Large intestine (tissue), 3 donors: ENCODE results near the gene MTA3. TPM values are rescaled to one million over a fixed set of nuclear protein-coding genes. Genes with fewer than 3 reads are reported as not detected.

Source experiments
- DNase-seq, 2 donors: peaks; one replicate each; pipeline versions ENCODE4 v3.0.0 to v3.0.0-alpha.2; 2013
- H3K27ac ChIP-seq: one replicate; pipeline ENCODE4 v1.5.1; 2013; ENCODE audit warnings: low read length
- H3K27me3 ChIP-seq: 2 replicates; pipeline ENCODE4 v1.6.1; 2013; ENCODE audit warnings: low read length; ENCODE audit not compliant: control insufficient read depth, insufficient read depth
- H3K36me3 ChIP-seq: 2 replicates; pipeline ENCODE4 v1.6.1; 2013; ENCODE audit warnings: low read length; ENCODE audit not compliant: control insufficient read depth, insufficient read depth
- H3K4me1 ChIP-seq: one replicate; pipeline ENCODE4 v1.6.1; 2013; ENCODE audit warnings: low read length; ENCODE audit not compliant: control insufficient read depth, insufficient read depth
- H3K4me3 ChIP-seq: one replicate; pipeline ENCODE4 v1.5.1; 2013; ENCODE audit warnings: low read length
- H3K9me3 ChIP-seq: one replicate; pipeline ENCODE4 v1.6.1; 2013; ENCODE audit warnings: mild to moderate bottlenecking, low read depth, low read length, moderate library complexity; ENCODE audit not compliant: control insufficient read depth
- WGBS: methylation state at CpG from one replicate; pipeline ENCODE4 v1.1.5; 2013; ENCODE audit warnings: low lambda C conversion rate; ENCODE audit not compliant: insufficient coverage; 5-methylcytosine and 5-hydroxymethylcytosine counted together
- polyA plus RNA-seq: library from polyadenylated mRNA; unstranded; fragments of 120-200 nt; gene quantifications from one replicate; pipeline ENCODE4 v1.2.1, GENCODE V29; 2013

The MTA3 gene
- polyA plus RNA-seq, 1 donor = 34.0 TPM

DNA sequence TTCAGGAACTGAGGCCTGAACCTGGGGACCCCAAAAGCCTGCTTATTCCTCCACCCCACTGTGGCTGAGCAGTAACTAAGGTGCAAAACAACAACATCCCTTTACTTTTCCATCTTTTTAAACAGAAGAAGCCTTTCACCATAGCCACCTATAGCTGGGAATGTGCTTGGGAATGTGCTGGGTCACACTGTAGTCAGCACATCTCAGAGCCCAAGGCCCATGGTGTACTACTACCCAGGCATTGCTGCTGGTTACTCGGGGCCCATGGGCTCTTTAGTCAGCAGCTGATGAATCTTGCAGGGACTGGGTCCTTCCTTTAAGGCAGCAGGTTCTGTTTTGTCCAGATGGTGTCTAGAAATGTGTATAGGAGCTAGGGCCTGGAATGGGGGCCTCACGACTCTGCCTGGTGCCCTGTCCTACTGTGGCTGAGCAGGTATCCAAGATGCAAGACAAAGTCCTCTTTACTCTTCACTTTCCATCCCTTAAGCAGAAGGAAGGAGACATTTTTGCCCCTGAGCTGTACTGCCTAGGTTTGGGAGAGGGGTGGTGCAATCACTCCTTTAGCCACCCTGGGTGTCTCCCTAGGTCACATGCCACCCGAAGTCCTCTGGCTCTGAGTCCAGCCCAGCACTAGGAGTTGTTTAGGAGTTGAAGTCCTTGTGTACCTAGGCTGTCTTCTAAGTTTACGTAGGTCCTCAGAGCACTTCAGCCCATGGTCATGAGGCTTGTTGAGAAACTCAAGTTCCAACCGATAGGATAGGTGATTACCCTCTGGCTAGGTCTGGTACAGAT, 125.5 kb downstream of the MTA3 start:
- H3K27me3 ChIP-seq = no peaks in the 10 kb centered on the region
- no peaks in the 10 kb centered on the region for H3K4me1 ChIP-seq
- peak in 1 of 2 donors; percentile 9 for DNase-seq
- H3K36me3 ChIP-seq = peaks cover 7% of the 10 kb centered on the region
- no peak overlapping the region for H3K27ac ChIP-seq
- no peaks in the 10 kb centered on the region for H3K9me3 ChIP-seq
- no peak overlapping the region for H3K4me3 ChIP-seq
- no CpG with 5 or more reads among the region's 5 CpGs for WGBS

DNA sequence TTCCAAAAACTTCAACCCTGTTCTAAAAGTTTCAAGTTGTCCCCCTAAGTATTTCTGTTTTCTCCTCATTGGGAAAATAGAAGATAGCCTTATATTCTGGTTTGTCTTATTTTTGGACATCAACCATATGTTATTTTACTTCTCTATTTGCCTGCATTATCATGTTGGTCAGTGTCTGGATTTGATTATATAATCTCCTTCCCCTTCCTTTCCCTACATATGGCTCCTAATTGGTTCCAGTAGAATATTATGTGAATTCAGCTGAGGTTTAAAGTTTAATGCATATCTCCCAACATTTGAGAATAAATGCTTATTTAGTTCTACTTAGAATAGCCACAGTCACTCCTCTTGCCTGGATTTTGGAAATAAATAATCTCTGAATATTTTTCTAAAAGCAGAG, 128.6 kb downstream of the MTA3 start:
- H3K36me3 ChIP-seq = peaks cover 9% of the 10 kb centered on the region
- H3K4me1 ChIP-seq = no peaks in the 10 kb centered on the region
- no peaks in the 10 kb centered on the region for H3K9me3 ChIP-seq
- H3K27me3 ChIP-seq = no peaks in the 10 kb centered on the region
- DNase-seq = no peak
- no peak overlapping the region for H3K27ac ChIP-seq
- H3K4me3 ChIP-seq = no peak overlapping the region

DNA sequence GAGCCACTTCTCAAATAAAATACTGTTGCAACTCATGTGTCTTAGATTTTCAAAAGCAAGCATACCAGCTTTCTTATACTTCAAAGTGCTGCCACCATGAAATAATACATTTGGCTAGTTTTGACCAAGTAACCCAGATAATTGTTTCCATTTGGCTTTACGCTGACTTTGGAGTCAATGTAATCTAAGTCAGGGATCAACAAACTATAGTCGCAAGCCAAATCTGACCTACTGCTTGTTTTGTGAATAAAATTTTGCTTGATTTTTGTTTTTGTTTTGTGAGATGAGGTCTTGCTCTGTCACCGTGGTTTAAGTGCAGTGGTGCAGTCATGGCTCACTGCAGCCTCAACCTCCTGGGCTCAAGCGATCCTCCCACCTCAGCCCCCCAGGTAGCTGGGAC, 130.5 kb downstream of the MTA3 start:
- Histone ChIP-seq H3K27me3 (no peaks in the 10 kb centered on the region), H3K36me3 (peaks cover 9% of the 10 kb centered on the region), H3K27ac (no peak overlapping the region), H3K9me3 (no peaks in the 10 kb centered on the region), H3K4me3 (no peak overlapping the region), H3K4me1 (no peaks in the 10 kb centered on the region)
- DNase-seq = no peak
- WGBS = no CpG with 5 or more reads among the region's 4 CpGs

DNA sequence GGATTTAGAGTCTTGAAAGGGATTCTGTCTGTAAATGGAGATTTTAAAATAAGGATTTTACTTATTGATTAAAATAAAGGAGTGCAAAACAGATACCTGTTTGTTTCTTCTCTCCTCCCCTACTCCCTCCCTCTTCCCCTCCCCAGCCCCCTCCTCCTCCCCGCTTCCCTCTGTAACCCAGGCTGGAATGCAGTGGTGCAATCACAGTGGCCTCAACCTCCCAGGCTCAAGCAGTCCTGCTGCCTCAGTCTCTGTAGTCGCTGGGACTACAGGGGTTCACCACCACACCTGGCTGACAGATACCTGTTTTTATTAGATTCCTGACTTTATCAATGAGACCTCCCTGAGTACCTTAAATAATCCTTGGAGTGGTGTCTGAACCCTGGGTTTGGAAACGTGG, 138.4 kb downstream of the MTA3 start:
- Histone ChIP-seq H3K4me3 (no peak overlapping the region), H3K27me3 (no peaks in the 10 kb centered on the region), H3K9me3 (no peaks in the 10 kb centered on the region), H3K4me1 (no peaks in the 10 kb centered on the region), H3K27ac (no peak overlapping the region), H3K36me3 (peaks cover 28% of the 10 kb centered on the region)
- no peak for DNase-seq
- 80% methylated on average over 1 of the region's 3 CpGs for WGBS

DNA sequence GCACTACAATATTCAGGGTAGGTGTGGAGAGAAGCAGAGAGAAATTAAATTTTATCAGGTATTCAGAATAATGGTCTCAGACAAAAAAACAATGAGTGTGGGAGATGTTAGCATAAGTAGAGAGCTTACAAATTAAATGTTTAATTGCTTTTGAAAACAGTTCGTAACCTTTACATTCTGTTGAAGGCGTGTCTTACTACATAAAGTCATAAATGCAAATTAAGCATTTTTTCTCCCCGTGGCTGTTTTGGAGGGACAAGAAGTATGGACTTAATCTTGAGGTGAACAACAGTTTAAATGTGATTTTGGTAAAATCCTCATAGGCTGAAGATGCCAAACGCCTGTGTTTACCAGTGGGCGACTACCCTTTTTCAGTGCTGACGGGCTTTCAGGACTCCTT, 139.7 kb downstream of the MTA3 start:
- no peak overlapping the region for H3K27ac ChIP-seq
- no peaks in the 10 kb centered on the region for H3K27me3 ChIP-seq
- no peak overlapping the region for H3K4me3 ChIP-seq
- DNase-seq = no peak
- no peaks in the 10 kb centered on the region for H3K9me3 ChIP-seq
- no peaks in the 10 kb centered on the region for H3K4me1 ChIP-seq
- 33% methylated on average over 3 of the region's 6 CpGs for WGBS
- peaks cover 23% of the 10 kb centered on the region for H3K36me3 ChIP-seq

DNA sequence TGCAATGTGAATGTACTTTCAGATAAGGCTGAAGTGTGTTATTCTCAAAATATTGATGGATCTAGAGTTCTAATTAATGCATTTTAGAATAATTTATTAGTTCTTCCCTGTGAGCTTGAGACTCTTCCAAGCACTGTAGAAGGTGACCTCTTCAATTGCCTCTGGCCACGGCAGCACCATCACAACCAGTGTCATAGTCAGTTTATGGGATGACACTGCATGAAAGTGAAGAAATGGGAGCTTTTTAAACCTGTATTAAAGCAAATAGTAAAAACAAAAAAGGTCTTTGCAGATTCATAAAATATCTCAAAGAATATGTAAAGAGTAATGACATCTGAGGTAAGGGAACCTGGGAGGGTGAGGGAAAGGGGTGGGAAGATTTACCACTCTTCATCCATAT, 143.5 kb downstream of the MTA3 start:
- Histone ChIP-seq H3K9me3 (no peaks in the 10 kb centered on the region), H3K36me3 (peaks cover 12% of the 10 kb centered on the region), H3K4me3 (no peak overlapping the region), H3K27ac (no peak overlapping the region), H3K4me1 (no peaks in the 10 kb centered on the region), H3K27me3 (no peaks in the 10 kb centered on the region)
- no peak for DNase-seq
- no CpG with 5 or more reads among the region's 1 CpG for WGBS

DNA sequence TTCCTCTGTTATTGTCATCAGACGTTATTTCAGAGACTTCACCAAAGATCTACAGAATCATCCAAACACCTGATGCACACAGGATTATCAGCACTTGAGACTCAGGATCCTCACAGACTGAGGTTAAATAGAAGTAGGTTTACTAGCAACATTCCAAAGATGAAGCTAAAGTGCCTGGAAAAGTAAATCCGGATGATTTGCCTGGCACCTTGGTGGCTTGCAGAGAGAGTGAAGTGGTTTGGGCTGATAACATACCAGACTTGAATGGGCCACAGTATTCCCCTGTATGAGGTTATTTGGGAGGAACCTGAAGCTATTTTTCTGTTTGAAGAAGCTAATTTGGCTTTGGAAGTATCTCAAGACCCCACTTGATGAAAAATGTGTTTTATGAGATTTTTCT, 144.5 kb downstream of the MTA3 start:
- WGBS = no CpG with 5 or more reads among the region's 2 CpGs
- H3K4me1 ChIP-seq = no peaks in the 10 kb centered on the region

DNA sequence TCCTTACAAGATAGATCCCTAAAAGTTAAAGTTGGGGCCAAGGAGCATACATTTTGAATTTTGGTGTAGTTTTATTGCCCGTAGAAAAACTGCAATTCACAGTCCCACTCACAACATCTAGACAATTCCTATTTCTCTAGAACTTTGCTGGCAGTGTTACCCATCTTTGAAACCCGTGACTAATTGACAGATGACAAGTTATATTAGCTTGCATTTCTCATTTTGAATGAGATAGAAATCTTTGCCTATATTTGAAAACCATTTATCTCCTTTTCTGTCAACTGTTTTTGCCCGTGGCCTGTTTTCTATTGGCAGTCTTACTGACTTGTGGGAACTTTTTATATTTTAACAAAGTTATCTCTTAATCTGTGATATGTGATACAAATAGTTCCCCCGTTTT, 145.5 kb downstream of the MTA3 start:
- H3K36me3 ChIP-seq = peaks cover 4% of the 10 kb centered on the region
- no peaks in the 10 kb centered on the region for H3K4me1 ChIP-seq
- WGBS = 67% methylated on average over 1 of the region's 4 CpGs
- DNase-seq = no peak
- no peak overlapping the region for H3K27ac ChIP-seq
- H3K27me3 ChIP-seq = no peaks in the 10 kb centered on the region
- no peaks in the 10 kb centered on the region for H3K9me3 ChIP-seq
- H3K4me3 ChIP-seq = no peak overlapping the region

More for the DNA sequence above, 144.5 kb downstream of the MTA3 start:
- Histone ChIP-seq H3K27me3 (no peaks in the 10 kb centered on the region), H3K9me3 (no peaks in the 10 kb centered on the region), H3K27ac (no peak overlapping the region), H3K4me3 (no peak overlapping the region), H3K36me3 (peaks cover 12% of the 10 kb centered on the region)
- no peak for DNase-seq

DNA sequence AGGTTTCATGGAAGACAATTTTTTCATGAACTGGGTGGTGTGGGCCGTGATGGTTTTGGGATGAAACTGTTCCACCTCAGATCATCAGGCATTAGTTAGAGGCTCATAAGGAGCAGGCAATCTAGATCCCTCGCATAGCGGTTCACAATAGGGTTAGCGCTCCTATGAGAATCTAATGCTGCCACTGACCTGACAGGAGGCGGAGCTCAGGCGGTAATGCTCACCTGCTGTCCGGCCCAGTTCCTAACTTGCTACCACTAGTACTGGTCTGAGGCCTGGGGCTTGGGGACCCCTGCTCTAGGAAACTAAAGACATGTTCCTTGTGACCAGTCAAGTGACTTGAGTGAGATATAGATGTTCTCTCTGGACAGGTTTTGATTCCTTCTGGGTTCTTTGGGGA, 146.3 kb downstream of the MTA3 start:
- Histone ChIP-seq H3K36me3 (peaks cover 2% of the 10 kb centered on the region), H3K9me3 (no peaks in the 10 kb centered on the region), H3K27ac (no peak overlapping the region), H3K27me3 (no peaks in the 10 kb centered on the region), H3K4me3 (no peak overlapping the region), H3K4me1 (no peaks in the 10 kb centered on the region)
- DNase-seq = no peak
- WGBS = no CpG with 5 or more reads among the region's 7 CpGs

DNA sequence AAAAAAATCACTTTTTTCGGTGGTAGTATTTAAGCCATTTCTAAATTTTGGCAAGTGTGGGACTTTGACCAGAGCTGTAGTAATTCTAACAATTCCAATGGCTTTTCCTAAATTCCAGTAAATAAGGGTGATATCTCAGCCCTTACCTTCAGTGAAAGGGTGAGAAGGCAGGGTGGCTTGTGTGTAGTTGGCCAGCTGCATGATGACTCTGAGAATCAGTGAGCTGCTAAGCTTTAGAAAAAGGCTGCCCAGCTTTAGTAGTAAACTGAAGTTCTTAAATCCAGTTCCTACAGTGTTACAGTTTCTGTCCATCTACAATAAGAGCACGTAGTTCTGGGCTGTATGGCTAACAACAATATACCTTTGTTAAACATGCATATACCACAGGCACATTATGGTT, 153.5 kb downstream of the MTA3 start:
- peaks cover 6% of the 10 kb centered on the region for H3K36me3 ChIP-seq
- H3K9me3 ChIP-seq = no peaks in the 10 kb centered on the region
- H3K27me3 ChIP-seq = no peaks in the 10 kb centered on the region
- no peak for DNase-seq
- no peaks in the 10 kb centered on the region for H3K4me1 ChIP-seq
- no CpG with 5 or more reads among the region's 2 CpGs for WGBS
- H3K27ac ChIP-seq = no peak overlapping the region
- H3K4me3 ChIP-seq = no peak overlapping the region
